ENCODE measurements around the gene RNF115.
"Not testable (repeated sequence)": the region's sequence is repeated elsewhere in the genome, so short reads cannot be mapped to it uniquely, and the experiment has no call there.

RNF115 gene

DNA sequence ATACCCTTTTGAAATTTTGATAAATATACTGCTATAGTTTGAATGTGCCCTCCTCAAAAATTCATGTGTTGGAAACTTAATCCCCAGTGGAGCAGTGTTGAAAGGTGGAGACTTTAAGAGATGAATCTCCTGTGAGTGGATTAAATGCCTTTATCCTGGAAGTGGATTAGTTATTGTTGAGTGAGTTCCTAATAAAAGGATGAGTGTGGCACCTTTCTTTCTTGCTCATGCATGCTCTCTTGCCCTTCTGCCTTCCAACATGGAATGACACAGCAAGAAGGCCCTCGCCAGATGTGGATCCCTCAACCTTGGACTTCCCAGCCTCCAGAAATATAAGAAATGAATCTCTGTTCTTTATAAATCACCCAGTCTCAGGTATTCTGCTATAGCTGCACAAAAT lies 52.8 kb downstream of the RNF115 start:
- no peak for FAIRE-seq

DNA sequence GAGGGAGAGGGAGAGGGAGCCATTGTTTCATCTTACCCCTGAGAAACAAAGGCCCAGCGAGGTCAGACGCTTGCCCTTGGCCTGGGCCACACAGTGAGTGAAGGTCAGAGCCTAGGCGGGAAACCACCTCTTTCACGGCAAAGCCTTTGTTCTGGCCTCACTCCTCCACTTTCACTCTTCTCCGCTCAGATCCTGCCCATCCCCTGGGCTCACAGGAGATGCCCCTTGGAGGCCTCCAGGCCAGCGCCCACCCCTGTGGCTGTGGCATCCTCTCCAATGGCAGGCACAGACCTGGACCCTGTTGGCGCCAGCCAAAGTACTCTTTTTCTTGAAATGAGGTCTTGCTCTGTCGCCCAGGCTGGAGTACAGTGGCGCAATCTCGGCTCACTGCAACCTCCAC lies 55.9 kb downstream of the RNF115 start:
- FAIRE-seq = not testable (repeated sequence)

DNA sequence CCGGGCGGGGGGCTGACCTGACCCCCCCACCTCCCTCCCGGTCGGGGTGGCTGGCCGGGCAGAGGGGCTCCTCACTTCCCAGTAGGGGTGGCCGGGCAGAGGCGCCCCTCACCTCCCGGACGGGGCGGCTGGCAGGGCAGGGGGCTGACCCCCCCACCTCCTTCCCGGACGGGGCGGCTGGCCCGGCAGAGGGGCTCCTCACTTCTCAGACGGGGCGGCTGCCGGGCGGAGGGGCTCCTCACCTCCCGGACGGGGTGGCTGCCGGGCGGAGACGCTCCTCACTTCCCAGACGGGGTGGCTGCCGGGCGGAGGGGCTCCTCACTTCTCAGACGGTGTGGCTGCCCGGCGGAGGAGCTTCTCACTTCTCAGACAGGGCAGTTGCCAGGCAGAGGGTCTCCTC lies 57.0 kb downstream of the RNF115 start:
- not testable (repeated sequence) for FAIRE-seq

DNA sequence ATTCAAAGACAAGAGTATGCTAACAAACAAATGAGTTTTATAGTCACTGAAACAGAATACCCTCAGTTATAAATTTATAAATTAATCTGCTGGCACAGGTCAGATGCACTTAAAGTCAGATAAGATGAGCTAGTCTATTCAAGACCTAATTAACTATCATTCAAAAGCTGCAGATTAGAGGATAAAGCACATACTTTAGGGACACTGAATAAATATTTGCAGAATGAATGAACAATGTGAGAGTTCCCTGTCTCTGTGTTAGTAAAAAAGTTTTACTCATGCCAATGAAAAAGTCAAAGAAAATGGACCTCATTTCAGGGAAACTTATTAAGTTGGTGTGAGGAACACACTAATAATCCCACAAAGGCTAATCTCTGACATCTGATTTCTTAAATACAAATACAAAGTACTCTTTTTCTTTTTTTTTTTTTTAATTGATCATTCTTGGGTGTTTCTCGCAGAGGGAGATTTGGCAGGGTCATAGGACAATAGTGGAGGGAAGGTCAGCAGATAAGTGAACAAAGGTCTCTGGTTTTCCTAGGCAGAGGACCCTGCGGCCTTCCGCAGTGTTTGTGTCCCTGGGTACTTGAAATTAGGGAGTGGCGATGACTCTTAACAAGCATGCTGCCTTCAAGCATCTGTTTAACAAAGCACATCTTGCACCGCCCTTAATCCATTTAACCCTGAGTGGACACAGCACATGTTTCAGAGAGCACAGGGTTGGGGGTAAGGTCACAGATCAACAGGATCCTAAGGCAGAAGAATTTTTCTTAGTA lies 58.1 kb downstream of the RNF115 start:
- peak; percentile 72 for FAIRE-seq

DNA sequence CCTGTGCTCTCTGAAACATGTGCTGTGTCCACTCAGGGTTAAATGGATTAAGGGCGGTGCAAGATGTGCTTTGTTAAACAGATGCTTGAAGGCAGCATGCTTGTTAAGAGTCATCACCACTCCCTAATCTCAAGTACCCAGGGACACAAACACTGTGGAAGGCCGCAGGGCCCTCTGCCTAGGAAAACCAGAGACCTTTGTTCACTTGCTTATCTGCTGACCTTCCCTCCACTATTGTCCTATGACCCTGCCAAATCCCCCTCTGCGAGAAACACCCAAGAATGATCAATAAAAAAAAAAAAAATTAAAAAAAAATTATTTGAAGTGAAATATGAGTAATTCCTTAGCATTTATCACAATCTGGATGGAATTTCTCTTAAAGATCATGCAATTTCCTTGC lies 58.8 kb downstream of the RNF115 start:
- not testable (repeated sequence) for FAIRE-seq

DNA sequence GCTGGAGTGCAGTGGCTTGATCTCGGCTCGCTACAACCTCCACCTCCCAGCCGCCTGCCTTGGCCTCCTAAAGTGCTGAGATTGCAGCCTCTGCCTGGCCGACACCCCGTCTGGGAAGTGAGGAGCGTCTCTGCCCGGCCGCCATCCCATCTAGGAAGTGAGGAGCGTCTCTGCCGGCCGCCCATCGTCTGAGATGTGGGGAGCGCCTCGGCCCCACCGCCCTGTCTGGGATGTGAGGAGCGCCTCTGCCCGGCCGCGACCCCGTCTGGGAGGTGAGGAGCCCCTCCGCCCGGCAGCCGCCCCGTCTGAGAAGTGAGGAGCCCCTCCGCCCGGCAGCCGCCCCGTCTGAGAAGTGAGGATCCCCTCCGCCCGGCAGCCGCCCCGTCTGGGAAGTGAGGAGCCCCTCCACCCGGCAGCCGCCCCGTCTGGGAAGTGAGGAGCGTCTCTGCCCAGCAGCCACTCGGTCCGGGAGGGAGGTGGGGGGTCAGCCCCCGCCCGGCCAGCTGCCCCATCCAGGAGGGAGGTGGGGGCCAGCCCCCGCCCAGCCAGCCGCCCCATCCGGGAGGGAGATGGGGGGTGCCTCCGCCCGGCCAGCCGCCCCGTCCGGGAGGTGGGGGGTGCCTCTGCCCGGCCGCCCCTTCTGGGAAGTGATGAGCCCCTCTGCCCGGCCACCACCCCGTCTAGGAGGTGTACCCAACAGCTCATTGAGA lies 59.5 kb downstream of the RNF115 start:
- not testable (repeated sequence) for FAIRE-seq

DNA sequence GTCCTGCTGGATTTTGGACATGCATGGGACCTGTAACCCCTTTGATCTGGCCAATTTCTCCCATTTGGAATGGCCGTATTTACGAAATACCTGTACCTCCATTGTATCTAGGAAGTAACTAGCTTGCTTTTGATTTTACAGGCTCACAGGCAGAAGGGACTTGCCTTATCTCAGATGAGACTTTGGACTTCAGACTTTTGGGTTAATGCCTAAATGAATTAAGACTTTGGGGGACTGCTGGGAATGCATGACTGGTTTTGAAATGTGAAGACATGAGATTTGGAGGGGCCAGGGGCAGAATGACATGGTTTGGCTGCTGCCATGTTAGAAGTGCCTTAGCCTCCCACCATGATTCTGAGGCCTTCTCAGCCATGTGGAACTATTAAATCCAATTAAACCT lies 61.9 kb downstream of the RNF115 start:
- FAIRE-seq = not testable (repeated sequence)

DNA sequence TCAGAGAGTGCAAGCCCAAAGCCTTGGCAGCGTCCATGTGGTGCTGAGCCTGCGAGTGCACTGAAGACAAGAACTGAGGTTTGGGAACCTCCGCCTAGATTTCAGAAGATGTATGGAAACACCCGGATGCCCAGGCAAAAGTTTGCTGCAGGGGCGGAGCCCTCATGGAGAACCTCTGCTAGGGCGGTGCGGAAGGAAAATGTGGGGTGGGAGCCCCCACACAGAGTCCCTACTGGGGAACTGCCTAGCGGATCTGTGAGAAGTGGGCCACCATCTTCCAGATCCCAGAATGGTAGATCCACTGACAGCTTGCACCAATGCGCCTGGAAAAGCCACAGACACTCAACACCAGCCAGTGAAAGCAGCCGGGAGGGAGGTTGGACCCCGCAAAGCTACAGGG lies 62.4 kb downstream of the RNF115 start:
- FAIRE-seq = not testable (repeated sequence)

DNA sequence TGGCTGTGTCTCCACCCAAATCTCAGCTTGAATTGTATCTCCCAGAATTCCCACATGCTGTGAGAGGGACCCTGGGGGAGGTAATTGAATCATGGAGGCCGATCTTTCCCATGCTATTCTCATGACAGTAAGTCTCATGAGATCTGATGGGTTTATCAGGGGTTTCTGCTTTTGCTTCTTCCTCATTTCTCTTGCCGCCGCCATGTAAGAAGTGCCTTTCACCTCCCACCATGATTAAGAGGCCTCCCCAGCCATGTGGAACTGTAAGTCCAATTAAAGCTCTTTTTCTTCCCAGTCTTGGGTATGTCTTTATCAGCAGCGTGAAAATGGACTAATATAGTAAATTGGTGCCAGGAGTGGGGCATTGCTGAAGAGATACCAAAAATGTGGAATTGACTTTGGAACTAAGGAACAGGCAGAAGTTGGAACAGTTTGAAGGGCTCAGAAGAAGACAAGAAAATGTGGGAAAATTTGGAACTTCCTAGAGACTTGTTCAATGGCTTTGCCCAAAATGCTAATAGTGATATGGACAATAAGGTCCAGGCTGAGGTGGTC lies 63.4 kb downstream of the RNF115 start:
- not testable (repeated sequence) for FAIRE-seq

DNA sequence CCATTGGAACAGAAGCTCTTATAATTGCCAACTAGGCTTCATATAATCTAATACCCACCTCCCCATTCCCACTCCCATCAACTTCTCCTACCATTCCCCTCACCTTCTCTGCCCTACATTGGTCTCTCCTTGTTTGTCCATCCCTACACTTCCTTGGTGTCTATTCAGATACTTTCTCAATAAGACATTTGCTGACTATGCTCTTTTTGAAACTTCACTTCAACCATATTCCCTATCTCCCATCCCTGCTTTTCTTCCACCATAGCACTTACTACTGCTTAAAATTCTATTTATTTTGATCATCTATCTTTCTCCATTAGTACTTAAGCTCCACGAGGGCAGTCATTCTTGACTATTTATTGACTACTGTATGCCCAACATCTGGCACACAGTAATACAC lies 64.2 kb downstream of the RNF115 start:
- FAIRE-seq = no peak

DNA sequence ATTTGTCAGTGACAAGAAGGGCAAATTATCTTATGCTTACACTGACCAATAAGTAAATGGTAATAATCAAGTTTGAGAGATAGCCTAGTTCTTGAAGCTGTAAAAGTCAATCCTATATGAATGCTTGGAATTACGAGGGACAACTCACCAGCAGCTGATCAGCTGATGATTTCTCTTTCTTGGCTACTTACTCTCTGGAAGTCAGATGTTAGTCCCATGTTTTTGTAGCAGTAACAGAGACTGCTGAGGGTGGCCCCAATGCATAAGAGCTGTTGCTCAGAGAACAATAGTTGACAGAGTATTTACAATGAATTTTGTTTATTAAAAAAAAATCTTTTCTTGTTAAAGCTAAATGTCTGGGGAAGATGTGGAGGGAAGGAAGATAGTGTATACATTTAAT lies 65.3 kb downstream of the RNF115 start:
- no peak for FAIRE-seq

DNA sequence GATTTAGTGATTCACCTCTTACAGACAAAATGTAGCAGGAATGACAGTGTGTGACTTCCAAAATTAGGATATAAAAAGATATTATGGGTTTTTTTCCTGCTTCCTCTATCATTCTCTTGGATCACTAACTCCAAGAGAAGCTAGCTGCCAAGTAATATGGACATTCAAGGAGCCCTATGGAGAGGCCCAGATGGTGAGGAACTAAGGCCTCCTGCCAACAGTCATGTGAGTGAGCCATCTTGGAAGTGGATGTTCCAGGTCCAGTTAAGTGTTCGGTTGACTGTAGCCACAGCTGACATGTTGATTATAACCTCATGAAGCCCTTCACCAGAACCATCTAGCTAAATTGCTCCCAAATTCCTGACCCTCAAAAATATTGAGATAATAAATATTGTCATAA lies 65.8 kb downstream of the RNF115 start:
- FAIRE-seq = no peak

DNA sequence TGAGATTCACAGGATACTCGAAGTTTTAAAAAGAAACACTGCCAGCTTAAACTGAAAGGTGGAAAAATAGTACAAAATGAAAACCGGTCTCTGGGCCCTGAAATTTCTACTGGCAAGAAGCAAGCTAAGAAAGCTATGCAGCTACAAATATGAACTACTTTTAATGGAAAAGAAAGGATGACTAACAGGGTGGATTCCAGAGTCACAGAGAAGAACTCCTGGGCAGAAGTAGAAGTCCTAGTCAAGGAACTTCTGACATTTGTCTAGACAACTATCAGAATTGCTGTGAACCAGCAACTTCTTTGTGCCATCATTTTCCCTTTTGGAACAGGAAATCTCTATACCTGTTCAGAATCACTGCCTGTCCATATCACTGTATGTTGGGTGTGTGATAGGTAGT lies 66.5 kb downstream of the RNF115 start:
- no peak for FAIRE-seq

DNA sequence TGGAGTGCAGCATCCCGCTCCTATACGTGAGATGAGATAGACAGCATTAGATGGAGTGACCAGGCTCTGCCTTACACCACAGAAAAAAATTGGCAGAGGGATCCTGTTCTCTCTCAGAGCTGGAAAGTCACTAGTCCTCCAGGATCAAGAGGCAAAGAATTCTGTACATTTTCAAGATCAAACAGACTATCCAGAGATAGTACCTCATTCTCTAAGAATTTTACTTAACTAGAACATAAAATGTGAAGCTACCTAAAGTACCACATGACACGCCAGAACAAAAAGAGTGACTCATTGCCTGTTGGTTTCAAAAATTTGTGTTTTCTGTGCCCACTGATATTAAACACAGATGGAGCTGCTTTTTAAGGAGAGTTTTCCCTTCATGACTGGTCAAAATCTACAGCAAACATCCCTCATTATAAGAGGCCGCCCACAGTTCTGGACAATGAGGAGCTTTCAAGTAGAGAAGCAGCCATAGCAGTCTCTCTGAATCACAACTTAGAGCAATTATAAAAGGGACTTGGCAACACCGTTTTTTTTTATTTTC lies 72.3 kb downstream of the RNF115 start:
- FAIRE-seq = no peak

DNA sequence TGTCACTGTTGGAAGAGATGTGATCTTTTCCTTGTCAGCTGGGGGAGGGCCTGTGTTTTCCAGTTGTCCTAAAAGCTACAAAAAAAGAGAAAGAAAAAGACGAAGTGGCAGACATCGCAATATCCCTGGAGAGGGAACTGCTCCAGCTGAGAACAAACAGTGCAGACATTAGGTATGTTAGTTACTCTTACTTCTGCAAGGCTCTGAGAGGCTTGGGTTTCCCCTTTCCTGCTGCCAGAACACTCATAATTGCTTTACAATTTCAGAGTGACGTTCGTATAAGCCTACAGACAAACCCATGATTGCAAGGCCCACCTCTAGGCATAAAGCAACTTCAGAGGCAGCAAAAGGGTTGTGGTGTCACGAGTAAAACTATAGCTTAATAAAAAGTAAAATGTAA lies 73.5 kb downstream of the RNF115 start:
- no peak for FAIRE-seq

DNA sequence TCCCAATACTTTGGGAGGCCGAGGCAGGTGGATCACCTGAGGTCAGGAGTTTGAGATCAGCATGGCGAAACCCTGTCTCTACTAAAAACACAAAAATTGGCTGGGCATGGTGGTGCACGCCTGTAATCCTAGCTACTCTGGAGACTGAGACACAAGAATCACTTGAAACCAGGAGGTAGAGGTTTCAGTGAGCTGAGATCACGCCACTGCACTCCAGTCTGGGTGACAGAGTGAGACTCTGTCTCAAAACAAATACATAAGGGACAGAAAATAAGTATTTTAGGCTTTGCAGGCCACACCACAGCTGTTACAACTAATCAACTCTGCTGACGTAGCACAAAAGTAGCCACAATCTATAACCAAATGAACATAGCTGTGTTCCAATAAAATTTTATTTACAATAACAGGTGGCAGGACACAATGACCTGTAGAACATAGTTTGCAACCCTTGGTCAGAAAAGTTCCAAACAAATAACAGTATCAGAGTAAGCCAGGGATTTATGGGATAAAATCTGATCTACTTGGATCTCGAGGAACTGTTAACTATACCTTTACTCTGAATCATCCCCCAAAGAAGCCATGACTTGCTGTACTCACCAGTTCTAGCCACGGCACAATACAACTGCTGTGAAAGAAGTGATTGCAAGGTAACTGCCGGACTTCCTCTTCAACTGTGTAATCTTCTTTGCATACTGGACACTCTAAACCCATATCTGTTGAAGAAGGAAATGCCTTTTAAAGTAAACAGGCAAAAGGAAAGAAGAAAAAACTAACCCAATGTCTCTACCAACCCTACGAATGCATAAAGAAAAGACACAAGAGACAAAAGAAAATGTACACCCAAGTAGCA lies 76.3 kb downstream of the RNF115 start:
- FAIRE-seq = no peak

DNA sequence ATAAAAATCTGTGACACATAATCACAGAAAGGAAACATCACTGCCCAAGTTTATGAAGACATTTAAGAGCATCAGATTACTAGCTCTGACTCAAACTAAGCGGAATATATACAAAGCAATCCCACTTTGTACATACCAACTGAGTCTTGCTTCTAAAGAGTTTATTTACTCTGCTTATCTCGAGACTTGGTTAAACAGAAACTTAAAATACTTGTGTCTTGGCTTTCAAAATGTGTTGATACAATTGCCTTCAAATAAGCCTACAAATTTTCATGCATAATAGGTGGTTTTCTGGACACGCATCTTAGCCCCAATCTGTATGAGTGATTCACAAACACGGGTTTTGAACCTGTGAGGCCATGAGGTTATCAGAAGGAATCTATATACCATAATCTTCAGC lies 83.6 kb downstream of the RNF115 start:
- FAIRE-seq = peak; percentile 21

DNA sequence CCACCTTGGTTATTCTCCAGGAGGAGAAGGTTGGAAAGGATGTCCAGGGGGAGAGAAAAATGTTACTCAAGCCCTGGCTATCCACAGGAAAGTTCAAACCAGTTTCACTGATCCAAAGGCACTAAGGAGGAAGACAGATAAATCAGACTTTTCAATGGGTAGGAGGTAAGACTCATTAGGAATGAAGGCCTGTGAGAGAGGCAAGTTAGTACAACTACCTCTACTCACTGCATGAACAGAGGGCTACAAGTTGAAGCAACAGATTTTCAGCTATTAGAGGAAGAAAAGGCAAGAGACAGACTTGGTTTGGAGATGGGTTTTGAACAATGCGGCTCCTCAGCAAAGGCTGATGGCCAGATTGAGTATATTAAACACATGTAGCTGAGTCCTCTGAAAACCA lies 87.7 kb downstream of the RNF115 start:
- no peak for FAIRE-seq

DNA sequence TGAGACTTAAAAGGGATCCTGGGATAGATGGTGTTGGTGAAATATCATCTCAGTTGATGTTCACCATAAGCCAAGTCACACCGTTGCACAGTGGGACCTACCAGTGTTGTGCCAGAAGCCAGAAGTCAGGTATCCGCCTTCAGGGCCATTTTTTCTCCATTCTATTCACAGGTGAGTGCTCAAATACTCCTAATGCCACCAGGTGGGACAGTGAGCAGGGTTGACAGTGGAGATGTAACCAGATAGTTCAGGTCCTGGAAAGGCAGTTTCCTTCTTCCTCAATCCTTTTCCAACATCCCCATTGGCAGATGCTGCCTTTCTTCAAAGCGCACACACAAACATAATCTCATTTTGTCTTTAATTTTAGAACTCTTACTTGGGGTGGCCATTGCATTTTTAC lies 93.0 kb downstream of the RNF115 start:
- FAIRE-seq = no peak

DNA sequence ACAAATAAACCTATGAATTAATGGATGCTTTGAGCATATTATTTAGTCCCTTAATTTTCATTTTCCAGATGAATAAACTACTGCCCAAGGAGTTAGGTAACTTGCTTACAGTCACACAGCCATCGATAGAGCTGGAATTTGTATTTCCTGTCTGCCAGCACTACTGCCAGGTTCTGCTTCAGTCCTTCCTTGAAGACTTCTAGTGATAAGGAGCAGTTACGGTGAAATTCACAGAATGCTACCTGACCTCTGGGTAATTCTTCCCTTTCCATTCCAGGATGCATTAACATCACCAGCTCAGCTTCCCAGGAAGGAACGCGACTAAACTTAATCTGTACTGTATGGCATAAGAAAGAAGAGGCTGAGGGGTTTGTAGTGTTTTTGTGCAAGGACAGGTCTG lies 93.4 kb downstream of the RNF115 start:
- no peak for FAIRE-seq

DNA sequence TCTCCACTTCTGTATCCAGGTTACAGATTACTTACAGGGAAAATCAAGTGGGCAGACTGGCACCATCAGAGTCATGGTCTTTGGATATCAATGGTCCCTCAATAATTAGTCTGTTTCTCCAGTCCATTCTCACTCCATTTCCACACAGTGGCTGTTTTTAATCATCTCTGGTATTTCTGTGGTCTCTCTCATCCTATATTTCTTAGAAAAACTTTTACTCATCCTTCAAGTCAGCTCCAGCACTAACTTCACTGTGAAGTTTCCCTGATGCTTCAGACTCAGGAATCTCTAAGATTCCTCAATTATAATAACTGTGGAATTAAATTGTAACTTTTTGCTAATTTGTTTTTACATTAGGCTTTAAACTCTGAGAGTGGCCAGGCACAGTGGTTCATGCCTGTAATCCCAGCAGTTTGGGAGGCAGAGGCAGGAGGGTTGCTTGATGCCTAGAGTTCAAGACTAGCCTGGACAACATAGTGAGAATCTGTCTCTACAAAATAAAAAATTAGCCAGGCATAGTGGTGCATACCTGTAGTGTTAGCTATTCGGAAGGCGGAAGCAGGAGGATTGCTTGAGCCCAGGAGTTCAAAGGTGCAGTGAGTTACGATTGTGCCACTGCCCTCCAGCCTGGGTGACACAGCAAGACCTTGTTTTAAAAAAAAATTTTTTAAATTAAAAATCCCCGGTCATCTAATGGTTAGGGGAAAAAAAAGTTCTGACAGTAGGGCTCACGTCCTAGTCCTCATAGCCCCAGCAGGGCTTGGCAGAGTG lies 94.0 kb downstream of the RNF115 start:
- no peak for FAIRE-seq

DNA sequence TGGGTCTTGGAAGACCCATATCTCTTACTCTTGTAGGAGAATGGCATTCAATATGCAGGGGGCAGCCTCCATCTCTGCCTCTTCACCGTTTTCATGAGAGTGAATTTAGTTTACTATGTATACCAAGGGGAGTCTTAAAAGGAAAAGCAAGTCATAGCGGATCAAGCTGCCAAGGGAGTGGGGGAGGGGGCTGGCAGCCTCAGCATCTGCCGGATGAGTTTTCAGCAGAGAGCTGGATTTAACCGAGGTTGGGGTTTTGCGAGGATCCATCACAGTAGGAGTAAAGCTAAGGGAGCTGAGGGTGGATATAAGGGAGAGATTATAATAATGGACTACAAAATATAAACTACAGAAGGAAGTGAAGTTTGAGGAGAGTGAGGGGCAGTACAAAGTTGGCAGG lies 94.7 kb downstream of the RNF115 start:
- FAIRE-seq = no peak
